H1 (cell line): ENCODE measurements around the gene RGS3. TPM values are rescaled to one million over a fixed set of nuclear protein-coding genes. Genes with fewer than 3 reads are reported as not detected.

Experiments
- CTCF ChIA-PET: fragments of 300-600 bp; sonication (Branson Sonifier 250); formaldehyde crosslinking; loops from one replicate; lab custom pipeline; 2021; ENCODE audit not compliant: partially characterized antibody; lab: Charles Lee
- POLR2A ChIA-PET: fragments of 300-600 bp; sonication (Branson Sonifier 250); formaldehyde crosslinking; loops from one replicate; lab custom pipeline; 2021; ENCODE audit warnings: inconsistent platforms; ENCODE audit not compliant: partially characterized antibody; lab: Charles Lee
- DNase-seq, 2 experiments: peaks; one replicate each; pipeline versions ENCODE4 v3.0.0 to v3.0.0-alpha.2; 2010 to 2022; ENCODE audit warnings: low spot score in 2 of 2, low read depth in 1 of 2, mixed read lengths in 1 of 2
- FAIRE-seq: peaks from 2 replicates; lab custom pipeline; 2011; peaks lifted over from hg19 to GRCh38; lab: Jason Lieb, UNC
- H2AFZ ChIP-seq: 2 replicates; pipeline ENCODE4 v1.8.1; 2012; ENCODE audit warnings: low read length, inconsistent platforms
- H2AK5ac ChIP-seq: 2 replicates; pipeline ENCODE4 v1.6.1; 2013; ENCODE audit warnings: low read depth, low read length
- H2BK120ac ChIP-seq: replicated peaks from 2 replicates; pipeline ENCODE3; 2013; ENCODE audit warnings: low read depth, low read length, inconsistent platforms
- H2BK12ac ChIP-seq: 2 replicates; pipeline ENCODE4 v1.6.1; 2013; ENCODE audit warnings: low read depth, low read length
- H2BK15ac ChIP-seq: 2 replicates; pipeline ENCODE4 v1.6.1; 2013; ENCODE audit warnings: low read length
- H2BK20ac ChIP-seq: 2 replicates; pipeline ENCODE4 v1.6.1; 2013; ENCODE audit warnings: low read length
- H2BK5ac ChIP-seq: 2 replicates; pipeline ENCODE4 v1.6.1; 2013; ENCODE audit warnings: low read depth, low read length
- H3K14ac ChIP-seq: 2 replicates; pipeline ENCODE4 v1.6.1; 2013; ENCODE audit warnings: inconsistent platforms; ENCODE audit not compliant: insufficient read length
- H3K18ac ChIP-seq: 2 replicates; pipeline ENCODE4 v1.6.1; 2013; ENCODE audit warnings: low read length; ENCODE audit errors: extremely low read depth
- H3K23ac ChIP-seq: 2 replicates; pipeline ENCODE4 v1.6.1; 2013; ENCODE audit warnings: inconsistent platforms; ENCODE audit not compliant: insufficient read length
- H3K23me2 ChIP-seq: 2 replicates; pipeline ENCODE4 v1.6.1; 2013; ENCODE audit warnings: low read depth, low read length
- H3K27ac ChIP-seq: 2 replicates; pipeline ENCODE4 v1.6.1; 2011; ENCODE audit warnings: low read depth, low read length, inconsistent platforms
- H3K27me3 ChIP-seq, 4 experiments: replicated peaks in 1 of 4; 1 replicate in 1 of 4; 2 replicates in 3 of 4; pipeline versions ENCODE4 v1.6.1 to v1.8.1; 2011 to 2013; ENCODE audit warnings: low read length in 3 of 4, mild to moderate bottlenecking in 3 of 4, inconsistent platforms in 2 of 4, mixed read lengths in 2 of 4, moderate library complexity in 1 of 4; ENCODE audit not compliant: control insufficient read depth in 3 of 4, insufficient read depth in 3 of 4; ENCODE audit errors: extremely low read depth in 1 of 4
- H3K36me3 ChIP-seq, 4 experiments: 2 replicates each; pipeline versions ENCODE4 v1.6.1 to v1.8.1; 2011 to 2013; ENCODE audit warnings: mild to moderate bottlenecking in 4 of 4, low read length in 3 of 4, moderate library complexity in 2 of 4, control low read depth in 1 of 4, inconsistent platforms in 1 of 4; ENCODE audit not compliant: insufficient read depth in 4 of 4, control insufficient read depth in 2 of 4
- H3K4ac ChIP-seq: replicated peaks from 2 replicates; pipeline ENCODE3; 2013; ENCODE audit warnings: low read length, low read depth, mixed read lengths, inconsistent platforms; ENCODE audit not compliant: insufficient read length
- H3K4me1 ChIP-seq, 4 experiments: replicated peaks in 1 of 4; 1 replicate in 1 of 4; 2 replicates in 3 of 4; pipeline versions ENCODE4 v1.6.1 to v1.8.1; 2011 to 2013; ENCODE audit warnings: low read length in 3 of 4, inconsistent platforms in 2 of 4, mixed read lengths in 1 of 4; ENCODE audit not compliant: insufficient read depth in 4 of 4, control insufficient read depth in 3 of 4
- H3K4me2 ChIP-seq, 2 experiments: 2 replicates each; pipeline versions ENCODE4 v1.6.1 to v1.8.1; 2011 to 2013; ENCODE audit warnings: low read depth in 2 of 2, low read length in 2 of 2, control low read depth in 1 of 2, inconsistent platforms in 1 of 2, mild to moderate bottlenecking in 1 of 2; ENCODE audit not compliant: insufficient read depth in 1 of 2
- H3K4me3 ChIP-seq, 4 experiments: fragments of 200-600, 300-600 bp in 1 of 4; sonication (generic), shearing (Covaris generic), sonication (Bioruptor Twin) in 1 of 4; 2 replicates each; pipeline versions ENCODE4 v1.5.1 to v1.8.1; 2011 to 2016; ENCODE audit warnings: low read length in 4 of 4, low read depth in 3 of 4, control low read depth in 2 of 4, inconsistent platforms in 2 of 4, mild to moderate bottlenecking in 2 of 4, mixed read lengths in 1 of 4, moderate library complexity in 1 of 4; ENCODE audit not compliant: insufficient read depth in 2 of 4; ENCODE audit errors: extremely low read depth in 1 of 4
- H3K56ac ChIP-seq: replicated peaks from 2 replicates; pipeline ENCODE3; 2013; ENCODE audit warnings: low read depth, mild to moderate bottlenecking, mixed read lengths, low read length, inconsistent platforms; ENCODE audit not compliant: insufficient read length
- H3K79me1 ChIP-seq: 2 replicates; pipeline ENCODE4 v1.6.1; 2013; ENCODE audit warnings: low read depth, low read length, control low read depth
- H3K79me2 ChIP-seq, 2 experiments: 2 replicates each; pipeline versions ENCODE4 v1.6.1 to v1.8.1; 2012 to 2013; ENCODE audit warnings: low read length in 2 of 2, mild to moderate bottlenecking in 2 of 2, inconsistent platforms in 1 of 2; ENCODE audit not compliant: insufficient read depth in 2 of 2, control insufficient read depth in 1 of 2
- H3K9ac ChIP-seq, 4 experiments: replicated peaks in 1 of 4; 1 replicate in 1 of 4; 2 replicates in 3 of 4; pipeline versions ENCODE4 v1.6.1 to v1.8.1; 2011 to 2013; ENCODE audit warnings: low read depth in 3 of 4, low read length in 3 of 4, control low read depth in 2 of 4, mild to moderate bottlenecking in 2 of 4, moderate library complexity in 2 of 4, inconsistent platforms in 1 of 4; ENCODE audit errors: extremely low read depth in 1 of 4
- H3K9me3 ChIP-seq, 2 experiments: 2 replicates each; pipeline versions ENCODE4 v1.6.1 to v1.8.1; 2012 to 2013; ENCODE audit warnings: mild to moderate bottlenecking in 2 of 2, moderate library complexity in 2 of 2, control low read depth in 1 of 2, inconsistent platforms in 1 of 2, low read depth in 1 of 2, low read length in 1 of 2, mixed read lengths in 1 of 2; ENCODE audit not compliant: insufficient read depth in 2 of 2
- H4K20me1 ChIP-seq, 2 experiments: replicated peaks in 1 of 2; 2 replicates each; pipeline versions ENCODE3 to v1.8.1; 2011 to 2013; ENCODE audit warnings: inconsistent platforms in 2 of 2, low read length in 2 of 2, mild to moderate bottlenecking in 1 of 2; ENCODE audit not compliant: insufficient read depth in 2 of 2, control insufficient read depth in 1 of 2
- H4K5ac ChIP-seq: 2 replicates; pipeline ENCODE4 v1.6.1; 2013; ENCODE audit warnings: low read length, low read depth, mixed read lengths, inconsistent platforms; ENCODE audit not compliant: insufficient read length
- H4K8ac ChIP-seq: 2 replicates; pipeline ENCODE4 v1.8.0; 2013; ENCODE audit warnings: mild to moderate bottlenecking, moderate library complexity, low read length, inconsistent platforms; ENCODE audit not compliant: insufficient read depth; ENCODE audit errors: extremely low read depth
- H4K91ac ChIP-seq: replicated peaks from 2 replicates; pipeline ENCODE3; 2013; ENCODE audit warnings: low read length, mixed read lengths, inconsistent platforms; ENCODE audit not compliant: insufficient read length
- SRF ChIP-seq: IDR thresholded peaks from 2 replicates; pipeline ENCODE4 v1.6.1; 2011; ENCODE audit warnings: mild to moderate bottlenecking, low read depth, low read length, moderate library complexity
- WGBS, 2 experiments: shearing (Covaris generic) in 1 of 2; methylation state at CpG; one replicate each; pipeline versions ENCODE4 v1.1.6 to v1.1.7; 2013 to 2015; ENCODE audit warnings: low lambda C conversion rate in 2 of 2, mixed read lengths in 2 of 2, inconsistent platforms in 1 of 2, low coverage in 1 of 2, missing lambda C conversion rate in 1 of 2; ENCODE audit not compliant: insufficient replicate concordance in 2 of 2, insufficient coverage in 1 of 2, insufficient read length in 1 of 2; ENCODE audit errors: extremely low coverage in 1 of 2, missing lambda C conversion rate in 1 of 2; 5-methylcytosine and 5-hydroxymethylcytosine counted together
- polyA plus RNA-seq, 7 experiments: library from polyadenylated mRNA; depleted of rRNA in 3 of 7; stranded (reverse) in 5 of 7; unstranded in 2 of 7; fragments of >200 nt in 5 of 7; fragments of 200-250 nt in 2 of 7; gene quantifications; 1 replicate in 5 of 7; 2 replicates in 1 of 7; 4 replicates in 1 of 7; pipeline versions ENCODE4 v1.2.1 to v1.2.3, GENCODE V29; 2011 to 2013; ENCODE audit warnings: missing spikeins in 2 of 7, mixed read lengths in 2 of 7
- total RNA-seq: library from RNA; stranded (reverse); fragmentation: NEBNext Ultra II Directional; extraction: Animal tissue kit (Norgen Biotek cat#: 25700); gene quantifications from 2 replicates; pipeline ENCODE4 v1.2.1, GENCODE V29; 2021

The RGS3 gene
- total and polyA plus RNA-seq, 2 of the 8 experiments (the other 6 are each of a cell fraction or from before 2014, with no cell fraction given): 12.6 to 18.2 TPM

DNA sequence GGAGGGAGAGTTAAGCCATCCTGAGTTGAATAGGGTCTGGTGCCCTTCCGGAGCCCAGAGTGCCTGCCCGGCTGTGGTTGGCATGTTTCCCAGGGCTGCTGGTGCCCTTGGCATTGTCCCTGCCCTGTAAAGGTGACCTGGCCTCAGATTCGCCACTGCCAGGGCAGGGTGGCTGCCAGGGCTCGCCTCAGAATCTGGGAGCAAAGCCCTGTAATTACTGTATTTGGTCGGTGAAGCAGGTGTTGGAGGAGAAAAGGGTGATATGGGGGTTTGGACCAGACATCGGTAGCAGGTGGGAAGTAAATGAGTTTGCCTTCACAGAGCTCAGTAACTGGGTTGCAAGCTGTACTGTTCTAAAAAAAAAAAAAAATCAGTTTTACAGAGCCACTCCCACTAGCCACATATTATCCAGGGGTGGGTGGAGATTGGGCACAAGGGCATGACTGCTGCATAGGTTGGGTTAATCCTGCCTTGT lies 47.6 kb downstream of the RGS3 start:
- Histone ChIP-seq H3K4me2 (no peak overlapping the region), H2AFZ (no peak overlapping the region), H4K91ac (no peak overlapping the region), H3K79me1 (no peaks in the 10 kb centered on the region), H3K23ac (no peak overlapping the region), H2BK20ac (no peak overlapping the region), H4K20me1 (no peaks in the 10 kb centered on the region), H3K4me3 (no peak overlapping the region), H3K79me2 (no peaks in the 10 kb centered on the region), H2AK5ac (no peak overlapping the region), H2BK12ac (no peak overlapping the region), H4K5ac (no peak overlapping the region), H3K4ac (no peak overlapping the region), H3K18ac (no peak overlapping the region), H3K56ac (no peak overlapping the region), H2BK120ac (no peak overlapping the region), H3K23me2 (no peaks in the 10 kb centered on the region), H2BK15ac (no peak overlapping the region), H3K9me3 (no peaks in the 10 kb centered on the region), H3K27ac (no peak overlapping the region), H3K36me3 (no peaks in the 10 kb centered on the region; a peak in 1 of 8 replicates), H3K9ac (no peak overlapping the region), H3K27me3 (no peaks in the 10 kb centered on the region), H3K4me1 (peaks cover 3 to 6% (median 5%) of the 10 kb centered on the region in 4 experiments; a peak in 6 of 7 replicates), H2BK5ac (no peak overlapping the region), H3K14ac (no peak overlapping the region), H4K8ac (no peak overlapping the region)
- no peak for TF ChIP-seq SRF
- CTCF ChIA-PET: interaction anchor here (1.0 to 2.1 kb wide), 4 partner anchors 11 to 144 kb away, joined by 3 to 5 read pairs (median 4); no protein-coding TSS in a partner anchor
- no peak for FAIRE-seq
- 84% methylated on average over 6 of the region's 6 CpGs; no CpG with 5 or more reads in 1 of the 2 experiments for WGBS, 2 experiments
- DNase-seq: no peak
- POLR2A ChIA-PET: no interaction called here
